ENCODE results near the gene GLIS1.

- no peak for TF ChIP-seq CTCF (conservative IDR thresholded peaks at IDR 0.05 in 1 of 2, IDR thresholded peaks at IDR 0.05 in 1 of 2; ENCODE audit: extremely low read depth in 1 of 2, insufficient read depth in 1 of 2, low read depth in 1 of 2, low read length in 2 of 2)
- no peak for TF ChIP-seq EZH2 (IDR thresholded peaks at IDR 0.05; ENCODE audit: borderline replicate concordance, low read length)
These were observed 133.8 kb downstream of the GLIS1 start for GRCh38 chr1:53605181-53605580.

Data from mammary epithelial cell (primary cell).